NB4 (cell line): ENCODE measurements around the gene FASLG.

Experiments used
- CTCF ChIP-seq: IDR thresholded peaks from one replicate; pipeline ENCODE4 v1.5.1; 2012; ENCODE audit warnings: low read depth, low read length
- MYC ChIP-seq: IDR thresholded peaks from 2 replicates; pipeline ENCODE4 v1.6.1; 2011; ENCODE audit warnings: low read depth, low read length
- POLR2A ChIP-seq: IDR thresholded peaks from 2 replicates; pipeline ENCODE4 v1.6.1; 2011; ENCODE audit warnings: mild to moderate bottlenecking; ENCODE audit not compliant: insufficient read length; ENCODE audit errors: extremely low read depth

DNA sequence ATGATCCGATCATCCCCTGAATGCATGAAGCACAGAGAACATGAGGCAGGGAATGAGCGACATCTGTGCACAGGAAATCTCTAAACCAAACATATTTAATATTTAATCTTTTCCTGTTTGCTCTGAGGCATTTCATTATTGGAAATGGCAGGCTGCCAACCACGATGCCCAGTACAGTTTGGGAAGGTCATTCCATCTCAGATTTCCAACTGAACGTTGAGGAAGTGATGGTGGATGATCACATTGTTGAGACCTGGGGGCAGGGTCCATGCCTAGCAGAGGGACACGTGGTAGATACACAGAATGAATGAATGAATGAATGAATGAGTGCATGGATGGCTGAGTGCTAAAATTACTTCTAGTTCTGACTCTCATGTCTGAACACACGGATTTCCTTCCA lies 15.9 kb upstream of the FASLG start:
- no peak for TF ChIP-seq CTCF
- TF ChIP-seq POLR2A: no peak
- no peak for TF ChIP-seq MYC
